Endothelial cell of umbilical vein (primary cell): Measurements from ENCODE around the gene LPP. TPM values are rescaled to one million over a fixed set of nuclear protein-coding genes. Genes with fewer than 3 reads are reported as not detected.

Source experiments
- BruUV-seq: library from RNA; stranded (reverse); fragments of 400-500 nt; replicated peaks from 2 replicates; lab custom pipeline; 2021; lab: Mats Ljungman, UMichigan
- CTCF ChIA-PET: fragments of 300-600, 350-600 bp; sonication (Branson Sonifier 250); formaldehyde crosslinking; loops from one replicate; lab custom pipeline; 2021; ENCODE audit warnings: antibody characterized with exemption, inconsistent platforms; lab: Charles Lee
- POLR2A ChIA-PET: fragments of 300-600, 350-600 bp; sonication (Branson Sonifier 250); formaldehyde crosslinking; loops from one replicate; lab custom pipeline; 2021; ENCODE audit warnings: antibody characterized with exemption, inconsistent platforms; lab: Charles Lee
- DNase-seq: peaks from one replicate; pipeline ENCODE4 v3.0.0-alpha.2; 2011; ENCODE audit warnings: low read depth, low spot score
- FAIRE-seq: peaks from 2 replicates; lab custom pipeline; 2011; peaks lifted over from hg19 to GRCh38; lab: Jason Lieb, UNC
- H2AFZ ChIP-seq: 2 replicates; pipeline ENCODE4 v1.6.0; 2012; ENCODE audit warnings: low read depth, low read length, control low read depth, inconsistent platforms
- H3K27ac ChIP-seq: 2 replicates; pipeline ENCODE4 v1.5.1; 2011; ENCODE audit warnings: low read depth, mild to moderate bottlenecking, control low read depth, low read length, moderate library complexity; ENCODE audit not compliant: insufficient read depth
- H3K27me3 ChIP-seq, 2 experiments: 2 replicates each; pipeline versions ENCODE4 v1.6.0 to v1.6.1; 2011; ENCODE audit warnings: low read length in 2 of 2, mixed read lengths in 1 of 2; ENCODE audit not compliant: control insufficient read depth in 2 of 2, insufficient read depth in 2 of 2
- H3K36me3 ChIP-seq, 2 experiments: 2 replicates in 1 of 2; 3 replicates in 1 of 2; pipeline ENCODE4 v1.5.1; 2011; ENCODE audit warnings: low read length in 2 of 2, mild to moderate bottlenecking in 1 of 2, moderate library complexity in 1 of 2; ENCODE audit not compliant: control insufficient read depth in 2 of 2, insufficient read depth in 2 of 2; ENCODE audit errors: extremely low read depth in 1 of 2
- H3K4me1 ChIP-seq: 3 replicates; pipeline ENCODE4 v1.5.1; 2011; ENCODE audit warnings: mild to moderate bottlenecking, low read length; ENCODE audit not compliant: control insufficient read depth, insufficient read depth; ENCODE audit errors: extremely low read depth
- H3K4me2 ChIP-seq: 2 replicates; pipeline ENCODE4 v1.6.1; 2011; ENCODE audit warnings: low read length, control low read depth, mixed read lengths; ENCODE audit not compliant: insufficient read depth
- H3K4me3 ChIP-seq, 3 experiments: fragments of 200-600 bp in 1 of 3; sonication (generic), shearing (Covaris generic) in 1 of 3; replicated peaks in 1 of 3; 2 replicates each; pipeline ENCODE4 v1.5.1; 2011 to 2016; ENCODE audit warnings: control low read depth in 3 of 3, low read length in 3 of 3, mild to moderate bottlenecking in 2 of 3, inconsistent platforms in 1 of 3, low read depth in 1 of 3, moderate library complexity in 1 of 3; ENCODE audit not compliant: insufficient read depth in 1 of 3
- H3K79me2 ChIP-seq: 2 replicates; pipeline ENCODE4 v1.6.0; 2012; ENCODE audit warnings: low read length, inconsistent platforms; ENCODE audit not compliant: control insufficient read depth, insufficient read depth
- H3K9ac ChIP-seq: replicated peaks from 2 replicates; pipeline ENCODE3; 2011; ENCODE audit warnings: low read length, control low read depth; ENCODE audit not compliant: insufficient read depth; ENCODE audit errors: extremely low read depth
- H3K9me1 ChIP-seq: replicated peaks from 3 replicates; pipeline ENCODE4 v1.6.0; 2011; ENCODE audit warnings: mild to moderate bottlenecking, low read length; ENCODE audit not compliant: control insufficient read depth, insufficient read depth; ENCODE audit errors: extremely low read depth
- H3K9me3 ChIP-seq: replicated peaks from 2 replicates; pipeline ENCODE4 v1.5.1; 2012; ENCODE audit warnings: low read length, inconsistent platforms; ENCODE audit not compliant: control insufficient read depth, insufficient read depth
- H4K20me1 ChIP-seq: replicated peaks from 2 replicates; pipeline ENCODE3; 2011; ENCODE audit warnings: mild to moderate bottlenecking, low read length; ENCODE audit not compliant: control insufficient read depth, insufficient read depth; ENCODE audit errors: extremely low read depth
- EZH2 ChIP-seq: IDR thresholded peaks from 2 replicates; pipeline ENCODE4 v1.6.1; 2012; ENCODE audit warnings: borderline replicate concordance, low read depth, mild to moderate bottlenecking, moderate library complexity, low read length, inconsistent platforms; ENCODE audit not compliant: severe bottlenecking
- FOS ChIP-seq: IDR thresholded peaks from 2 replicates; pipeline ENCODE4 v1.6.1; 2011; ENCODE audit warnings: mild to moderate bottlenecking, low read length, moderate library complexity, borderline replicate concordance; ENCODE audit not compliant: insufficient read depth
- JUN ChIP-seq: IDR thresholded peaks from 2 replicates; pipeline ENCODE4 v1.6.1; 2011; ENCODE audit warnings: borderline replicate concordance, low read depth; ENCODE audit not compliant: insufficient read length, insufficient read depth
- MAX ChIP-seq: IDR thresholded peaks from 2 replicates; pipeline ENCODE4 v1.6.1; 2011; ENCODE audit not compliant: insufficient read depth, insufficient read length
- MYC ChIP-seq: IDR thresholded peaks from one replicate; pipeline ENCODE4 v1.6.1; 2011; ENCODE audit warnings: mild to moderate bottlenecking, low read depth, low read length
- POLR2A ChIP-seq: IDR thresholded peaks from 2 replicates; pipeline ENCODE4 v1.6.1; 2012; ENCODE audit warnings: low read depth, mild to moderate bottlenecking, control low read depth, low read length
- dilution Hi-C: fragments of 300-500 bp; cut with MboI; formaldehyde crosslinking; loops from one replicate; pipeline ENCODE4 v1.15.0; 2019; ENCODE audit warnings: low sequenced_read_pairs; ENCODE audit not compliant: extremely low pct_ligation_motif_present
- intact Hi-C: fragments of 100-400 bp; cut with micrococcal nuclease; formaldehyde crosslinking; loops from one replicate; pipeline ENCODE4 v1.10.0; 2022
- polyA plus RNA-seq, 4 experiments: library from polyadenylated mRNA; depleted of rRNA in 3 of 4; stranded (reverse) in 3 of 4; unstranded in 1 of 4; fragments of >200 nt; gene quantifications; 2 replicates each; pipeline versions ENCODE4 v1.2.1 to v1.2.3, GENCODE V29; 2011 to 2012; ENCODE audit warnings: missing spikeins in 1 of 4
- total RNA-seq: library from RNA; stranded (reverse); gene quantifications from 2 replicates; pipeline ENCODE4 v1.2.3, GENCODE V29; 2021

Gene LPP
- total and polyA plus RNA-seq, 2 donors (not counting 3 experiments of a cell fraction or from before 2014, with no cell fraction given), result 16.9 to 153 TPM

GRCh38 chr3:188510366-188510765 is 356.4 kb downstream of the LPP start:
- FAIRE-seq (peak; percentile 28), DNase-seq (peak; percentile 83)
- Histone ChIP-seq H3K9ac (no peak overlapping the region), H3K4me2 (peak overlapping the region; percentile 6), H3K4me3 (no peak overlapping the region), H4K20me1 (no peaks in the 10 kb centered on the region), H3K79me2 (no peaks in the 10 kb centered on the region), H3K27ac (peak overlapping the region; percentile 6), H2AFZ (no peak overlapping the region), H3K27me3 (no peaks in the 10 kb centered on the region), H3K9me3 (no peaks in the 10 kb centered on the region), H3K9me1 (no peaks in the 10 kb centered on the region), H3K36me3 (no peaks in the 10 kb centered on the region), H3K4me1 (peaks cover 25% of the 10 kb centered on the region)
- dilution Hi-C loops (no loop called here), intact Hi-C loops (no loop called here)
- no peak for TF ChIP-seq MAX
- TF ChIP-seq JUN, result peak; percentile 26
- BruUV-seq, result no TSS peak
- ChIA-PET POLR2A (no interaction called here), CTCF (no interaction called here)

GRCh38 chr3:188513662-188514328 is 359.8 kb downstream of the LPP start:
- no peak overlapping the region for H3K4me3 ChIP-seq
- H2AFZ ChIP-seq, result no peak overlapping the region
- ChIA-PET POLR2A (no interaction called here), CTCF (interaction anchor here (1.0 kb wide), 1 partner anchor 41 kb away, joined by 3 read pairs; no protein-coding TSS in a partner anchor)
- intact Hi-C loops, result no loop called here
- FAIRE-seq (peak; percentile 12), DNase-seq (no peak)
- BruUV-seq, result no TSS peak
- TF ChIP-seq POLR2A (no peak), MYC (no peak), EZH2 (no peak), JUN (no peak), MAX (no peak), FOS (no peak)
- no peak overlapping the region for H3K9ac ChIP-seq
- no peaks in the 10 kb centered on the region for H4K20me1 ChIP-seq
- H3K79me2 ChIP-seq, result no peaks in the 10 kb centered on the region
- dilution Hi-C loops, result no loop called here
- no peaks in the 10 kb centered on the region for H3K27me3 ChIP-seq
- no peaks in the 10 kb centered on the region for H3K9me3 ChIP-seq
- no peak overlapping the region for H3K4me2 ChIP-seq
- H3K9me1 ChIP-seq, result no peaks in the 10 kb centered on the region
- no peak overlapping the region for H3K27ac ChIP-seq
- H3K4me1 ChIP-seq, result peaks cover 7% of the 10 kb centered on the region
- H3K36me3 ChIP-seq, result no peaks in the 10 kb centered on the region
